ENCODE measurements around the gene DHODH. TPM values are rescaled to one million over a fixed set of nuclear protein-coding genes. Genes with fewer than 3 reads are reported as not detected.

Gene DHODH
- total and polyA plus RNA-seq, 2 donors (not counting 1 experiment from before 2014, with no cell fraction given): 7.4 to 11.3 TPM

DNA sequence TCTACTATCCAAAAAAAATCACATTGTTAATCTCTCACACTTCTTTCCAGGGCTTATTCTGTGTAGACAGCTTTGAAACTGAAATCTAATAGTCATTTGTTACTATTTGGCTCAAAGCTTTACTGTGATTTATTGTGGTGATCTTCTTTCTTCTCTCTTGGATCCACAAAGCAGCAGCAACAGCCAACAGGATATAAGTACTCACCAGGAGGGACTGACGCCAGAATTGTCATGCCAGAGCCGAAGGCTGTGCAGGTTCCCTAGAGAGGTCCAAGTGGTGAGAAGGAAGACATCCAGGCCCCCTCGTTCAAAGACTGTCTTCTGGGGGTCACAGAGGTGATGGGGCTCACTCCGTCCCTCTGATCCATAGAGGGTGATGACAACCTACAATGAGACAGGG, 41.6 kb upstream of the DHODH start:
- H3K4me3 ChIP-seq (ENCODE audit: control extremely low read depth in 1 of 5, extremely low read depth in 1 of 5, insufficient read depth in 1 of 5, low read depth in 2 of 5, low read length in 4 of 5): no peak overlapping the region
- H3K9me3 ChIP-seq (ENCODE audit: control extremely low read depth in 1 of 3, control insufficient read depth in 2 of 3, insufficient read depth in 1 of 3, low read length in 2 of 3): no peaks in the 10 kb centered on the region
- WGBS (ENCODE audit: insufficient coverage): 100% methylated on average over 2 of the region's 4 CpGs
- no peak overlapping the region for H3K4me3 Mint-ChIP-seq
- H3K36me3 ChIP-seq (replicated peaks in 1 of 2; ENCODE audit: control extremely low read depth in 1 of 2, control insufficient read depth in 1 of 2, extremely low read depth in 1 of 2, insufficient read depth in 2 of 2, low read length in 1 of 2): no peaks in the 10 kb centered on the region
- H3K4me2 ChIP-seq (replicated peaks; ENCODE audit: low read depth, low read length, poor library complexity, severe bottlenecking): no peak overlapping the region
- peaks cover 0 to 4% of the 10 kb centered on the region in 2 donors for H3K4me1 ChIP-seq (ENCODE audit: control insufficient read depth in 2 of 2, insufficient read depth in 2 of 2, low read length in 2 of 2)
- no peaks in the 10 kb centered on the region for H3K9me3 Mint-ChIP-seq (ENCODE audit: insufficient read depth)
- ATAC-seq (ENCODE audit: low read depth) (no peak), DNase-seq (no peak)
- ChIA-PET POLR2A (no interaction called here), CTCF (interaction anchor here (1.4 kb wide), 1 partner anchor 10 kb away, joined by 3 read pairs; no protein-coding TSS in a partner anchor)
- no peak overlapping the region for H3K27ac ChIP-seq (ENCODE audit: low read length in 2 of 2)
- no peak overlapping the region for H2AFZ ChIP-seq (ENCODE audit: insufficient read depth, low read depth, low read length, poor library complexity, severe bottlenecking)
- no peaks in the 10 kb centered on the region for H3K27me3 Mint-ChIP-seq
- TF ChIP-seq EZH2 (IDR thresholded peaks at IDR 0.05; ENCODE audit: borderline replicate concordance, insufficient read depth, low read depth, low read length, poor library complexity, severe bottlenecking): no peak
- TF ChIP-seq, protein P1, sequence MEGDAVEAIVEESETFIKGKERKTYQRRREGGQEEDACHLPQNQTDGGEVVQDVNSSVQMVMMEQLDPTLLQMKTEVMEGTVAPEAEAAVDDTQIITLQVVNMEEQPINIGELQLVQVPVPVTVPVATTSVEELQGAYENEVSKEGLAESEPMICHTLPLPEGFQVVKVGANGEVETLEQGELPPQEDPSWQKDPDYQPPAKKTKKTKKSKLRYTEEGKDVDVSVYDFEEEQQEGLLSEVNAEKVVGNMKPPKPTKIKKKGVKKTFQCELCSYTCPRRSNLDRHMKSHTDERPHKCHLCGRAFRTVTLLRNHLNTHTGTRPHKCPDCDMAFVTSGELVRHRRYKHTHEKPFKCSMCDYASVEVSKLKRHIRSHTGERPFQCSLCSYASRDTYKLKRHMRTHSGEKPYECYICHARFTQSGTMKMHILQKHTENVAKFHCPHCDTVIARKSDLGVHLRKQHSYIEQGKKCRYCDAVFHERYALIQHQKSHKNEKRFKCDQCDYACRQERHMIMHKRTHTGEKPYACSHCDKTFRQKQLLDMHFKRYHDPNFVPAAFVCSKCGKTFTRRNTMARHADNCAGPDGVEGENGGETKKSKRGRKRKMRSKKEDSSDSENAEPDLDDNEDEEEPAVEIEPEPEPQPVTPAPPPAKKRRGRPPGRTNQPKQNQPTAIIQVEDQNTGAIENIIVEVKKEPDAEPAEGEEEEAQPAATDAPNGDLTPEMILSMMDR (IDR thresholded peaks at IDR 0.05): no peak
- H3K4me1 Mint-ChIP-seq: peaks cover 8% of the 10 kb centered on the region
- no peaks in the 10 kb centered on the region for H3K79me2 ChIP-seq (ENCODE audit: control insufficient read depth, insufficient read depth, low read length)
- no peak overlapping the region for H3K27ac Mint-ChIP-seq
- intact Hi-C loops (cut with micrococcal nuclease): loop anchor here (10.0 kb wide), 1 partner anchor 162 kb away; the partner anchor contains the start of gene AP1G1
- no peaks in the 10 kb centered on the region for H3K27me3 ChIP-seq (replicated peaks in 1 of 4; ENCODE audit: control extremely low read depth in 1 of 4, control insufficient read depth in 3 of 4, insufficient read depth in 4 of 4, low read length in 3 of 4)
- no peak overlapping the region for H3K9ac ChIP-seq (ENCODE audit: low read length)
- no peaks in the 10 kb centered on the region for H4K20me1 ChIP-seq (ENCODE audit: control insufficient read depth, insufficient read depth, low read length, poor library complexity, severe bottlenecking)

DNA sequence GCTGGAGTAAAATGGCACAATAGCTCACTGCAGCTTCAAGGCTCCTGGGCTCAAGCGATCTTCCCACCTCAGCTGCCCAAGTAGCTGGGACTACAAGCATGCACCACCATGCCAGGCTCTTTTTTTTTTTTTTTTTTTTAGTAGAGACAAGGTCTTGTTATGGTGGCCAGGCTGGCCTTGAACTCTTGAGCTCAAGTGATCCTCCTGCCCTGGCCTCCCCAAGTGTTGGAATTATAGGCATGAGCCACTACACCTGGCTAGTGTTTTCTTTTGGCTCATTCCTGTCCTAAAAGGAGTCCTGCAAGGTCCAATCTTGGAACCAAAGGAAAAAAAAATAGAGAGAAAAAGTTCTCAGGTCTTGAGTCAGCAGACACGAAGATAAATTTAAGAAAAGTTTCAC, 39.2 kb upstream of the DHODH start:
- H3K9me3 Mint-ChIP-seq (ENCODE audit: insufficient read depth): no peaks in the 10 kb centered on the region
- H3K4me3 Mint-ChIP-seq: no peak overlapping the region
- no peak for DNase-seq
- H3K9ac ChIP-seq (ENCODE audit: low read length): no peak overlapping the region
- H3K27ac Mint-ChIP-seq: no peak overlapping the region
- H3K9me3 ChIP-seq (ENCODE audit: control extremely low read depth in 1 of 3, control insufficient read depth in 2 of 3, insufficient read depth in 1 of 3, low read length in 2 of 3): no peaks in the 10 kb centered on the region
- H3K79me2 ChIP-seq (ENCODE audit: control insufficient read depth, insufficient read depth, low read length): no peaks in the 10 kb centered on the region
- ATAC-seq (ENCODE audit: low read depth): no peak
- no peaks in the 10 kb centered on the region for H3K4me1 Mint-ChIP-seq
- H2AFZ ChIP-seq (ENCODE audit: insufficient read depth, low read depth, low read length, poor library complexity, severe bottlenecking): no peak overlapping the region
- ChIA-PET POLR2A (no interaction called here), CTCF (no interaction called here)
- no peaks in the 10 kb centered on the region for H4K20me1 ChIP-seq (ENCODE audit: control insufficient read depth, insufficient read depth, low read length, poor library complexity, severe bottlenecking)
- H3K27ac ChIP-seq (ENCODE audit: low read length in 2 of 2): no peak overlapping the region
- H3K4me2 ChIP-seq (replicated peaks; ENCODE audit: low read depth, low read length, poor library complexity, severe bottlenecking): no peak overlapping the region
- intact Hi-C loops (cut with micrococcal nuclease): loop anchor here (10.0 kb wide), 1 partner anchor 165 kb away; the partner anchor contains the start of gene AP1G1
- H3K4me3 ChIP-seq (ENCODE audit: control extremely low read depth in 1 of 5, extremely low read depth in 1 of 5, insufficient read depth in 1 of 5, low read depth in 2 of 5, low read length in 4 of 5): no peak overlapping the region
- H3K27me3 Mint-ChIP-seq: no peaks in the 10 kb centered on the region
- WGBS (ENCODE audit: insufficient coverage): 100% methylated on average over 1 of the region's 2 CpGs
- no peaks in the 10 kb centered on the region for H3K27me3 ChIP-seq (replicated peaks in 1 of 4; ENCODE audit: control extremely low read depth in 1 of 4, control insufficient read depth in 3 of 4, insufficient read depth in 4 of 4, low read length in 3 of 4)
- TF ChIP-seq EZH2 (IDR thresholded peaks at IDR 0.05; ENCODE audit: borderline replicate concordance, insufficient read depth, low read depth, low read length, poor library complexity, severe bottlenecking): no peak
- TF ChIP-seq, protein P1 (IDR thresholded peaks at IDR 0.05): no peak
- no peaks in the 10 kb centered on the region for H3K36me3 ChIP-seq (replicated peaks in 1 of 2; ENCODE audit: control extremely low read depth in 1 of 2, control insufficient read depth in 1 of 2, extremely low read depth in 1 of 2, insufficient read depth in 2 of 2, low read length in 1 of 2)
- no peaks in the 10 kb centered on the region for H3K4me1 ChIP-seq (ENCODE audit: control insufficient read depth in 2 of 2, insufficient read depth in 2 of 2, low read length in 2 of 2)

Measured in B cell (primary cell).